MV-4-11 (cell line): ENCODE results near the gene BRCA1.
"Not testable (repeated sequence)": the region's sequence is repeated elsewhere in the genome, so short reads cannot be mapped to it uniquely, and the experiment has no call there.

ENCODE experiments used
- DNase-seq: peaks from one replicate; lab custom pipeline; 2025; lab: John Stamatoyannopoulos, UW

The BRCA1 gene

GRCh38 chr17:43003542-43004172, 121.5 kb downstream of the BRCA1 start:
- DNase-seq = no peak

- not testable (repeated sequence) for DNase-seq
Observed at GRCh38 chr17:43000894-43001293, 124.3 kb downstream of the BRCA1 start.

DNA sequence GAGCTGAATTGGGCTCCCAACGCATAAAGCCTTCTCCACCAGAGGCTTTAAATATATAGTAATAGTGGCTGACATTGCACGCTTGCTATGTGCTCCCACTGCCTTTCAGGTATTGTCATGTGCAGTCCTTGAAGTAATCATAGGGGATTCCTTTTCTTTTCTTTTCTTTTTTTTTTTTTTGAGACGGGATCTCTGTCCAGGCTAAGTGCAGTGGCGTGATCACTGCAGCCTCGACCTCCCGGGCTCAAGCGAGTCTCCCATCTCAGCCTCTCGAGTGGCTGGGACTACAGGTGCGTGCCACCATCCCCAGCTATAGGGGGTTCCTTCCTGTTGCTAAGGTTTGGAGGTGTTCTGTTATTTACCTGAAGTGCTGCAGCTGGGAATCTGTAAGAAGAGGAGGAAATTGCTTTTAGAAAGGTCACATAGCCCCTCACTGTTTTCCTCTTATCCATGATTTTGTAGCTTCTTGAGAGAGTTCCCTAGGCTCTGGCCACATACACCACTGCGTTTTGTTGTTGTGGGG, 126.1 kb downstream of the BRCA1 start:
- DNase-seq = no peak

DNA sequence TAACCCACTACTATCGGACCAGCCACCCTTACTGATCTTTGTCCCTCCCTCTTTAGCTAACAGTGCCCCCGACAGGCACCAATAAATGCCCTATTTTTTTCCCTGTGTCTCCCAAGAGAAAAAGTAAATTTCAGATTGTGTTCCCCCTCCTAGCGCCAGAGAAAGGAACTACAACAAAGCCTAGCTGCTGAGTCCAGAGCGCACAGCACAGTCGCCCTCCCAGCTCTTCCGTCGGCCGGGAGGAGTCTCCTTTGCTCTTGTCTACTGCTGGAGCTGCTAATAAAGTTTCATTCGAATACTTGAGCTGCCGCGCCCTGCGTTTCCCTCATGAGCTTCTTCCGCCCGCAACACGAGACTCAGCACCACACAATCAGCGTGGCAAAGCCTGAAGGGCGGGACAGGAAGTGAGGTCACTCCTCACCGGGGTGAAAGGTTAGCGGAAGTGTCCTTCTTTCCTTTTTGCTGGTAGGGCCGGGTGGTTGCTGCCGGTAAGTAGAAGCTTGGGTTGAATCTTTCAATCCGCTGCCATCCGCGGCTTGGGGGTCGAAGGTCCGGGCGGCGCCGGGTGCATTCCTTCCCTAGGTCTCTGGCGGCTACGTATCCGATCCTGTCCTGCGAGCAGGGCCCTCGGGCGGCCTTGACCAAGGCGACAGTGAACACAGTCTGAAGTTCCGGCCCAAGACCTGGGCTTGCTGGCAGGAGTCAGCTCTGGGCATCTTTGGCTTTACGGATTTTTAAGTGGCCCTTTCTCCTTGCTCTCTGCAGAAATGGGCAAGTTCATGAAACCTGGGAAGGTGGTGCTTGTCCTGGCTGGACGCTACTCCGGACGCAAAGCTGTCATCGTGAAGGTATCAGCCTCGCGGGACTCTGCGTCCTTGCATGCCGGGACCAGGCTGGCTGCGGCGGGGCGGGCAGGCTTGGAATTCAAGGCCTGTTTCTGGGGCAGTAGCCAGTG, 126.9 kb downstream of the BRCA1 start, which contains the start of gene RPL27:
Gene RPL27 (plus strand): TSS at position 436 of the 955 bp plus-strand sequence. CDS start 332 bp downstream, at position 768.
- peak; percentile 100 for DNase-seq

DNA sequence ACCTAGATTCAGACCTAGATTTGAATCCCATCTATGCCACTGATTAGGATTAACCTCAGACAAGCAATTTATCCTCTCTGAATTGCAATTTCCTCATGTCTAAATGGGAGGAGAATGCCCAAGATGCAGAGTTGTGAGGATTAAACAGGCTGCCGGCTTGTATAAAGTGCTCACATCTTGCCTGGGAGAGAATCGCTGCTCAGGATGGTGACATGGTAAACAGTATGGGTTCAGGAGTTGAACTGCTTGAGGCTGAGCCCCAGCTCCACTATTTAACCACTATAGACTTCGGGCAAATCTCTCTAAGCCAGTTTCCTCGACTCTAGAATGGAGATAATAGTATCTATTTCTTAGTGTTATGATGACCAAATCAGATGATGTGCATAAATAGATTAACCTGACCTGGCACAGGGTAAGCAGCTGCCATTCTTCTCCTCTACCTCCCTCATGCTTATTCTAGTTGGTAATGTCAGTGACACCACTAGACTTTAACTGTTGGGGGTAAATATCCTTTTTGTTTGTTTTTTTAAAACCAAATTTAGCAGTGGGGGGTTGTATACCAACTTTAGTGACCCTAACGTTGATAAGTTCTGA, 127.7 kb downstream of the BRCA1 start:
- DNase-seq = no peak
